OCI-LY3 (cell line): ENCODE measurements around the gene GRM2.

Experiments used
- CTCF ChIP-seq: fragments of 200-600, 300-600 bp; sonication (generic); IDR thresholded peaks from 2 replicates; pipeline ENCODE4 v1.5.1; 2014; ENCODE audit warnings: antibody characterized with exemption, low read length, low read depth
- EZH2phosphoT487 ChIP-seq: fragments of 200-600 bp; shearing (Covaris generic); IDR thresholded peaks from 2 replicates; pipeline ENCODE4 v1.6.1; 2018; ENCODE audit warnings: antibody characterized with exemption, mixed run types, low read depth

DNA sequence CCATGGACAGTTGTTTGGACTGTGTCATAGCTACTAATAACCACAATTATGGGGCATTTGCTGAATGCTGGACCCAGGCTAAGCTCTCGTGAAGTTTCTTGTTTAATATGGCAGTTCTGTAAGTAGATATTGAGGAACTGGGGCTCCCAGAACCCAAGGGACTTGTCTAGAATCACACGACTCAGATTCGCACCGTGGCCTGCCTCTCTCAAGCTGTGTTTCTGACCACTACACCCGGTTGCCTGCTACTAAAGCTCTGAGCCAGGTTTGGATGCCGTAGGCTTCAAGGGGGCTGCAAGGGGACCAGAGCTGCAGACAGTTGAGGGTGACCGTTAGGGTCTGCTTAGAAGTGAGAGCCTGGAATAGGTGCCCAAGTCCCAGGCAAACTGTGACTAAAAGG is 24.3 kb upstream of the GRM2 start:
- TF ChIP-seq CTCF (no peak), EZH2phosphoT487 (no peak)
